H9 (cell line): ENCODE measurements around the gene ATF5. TPM values are rescaled to one million over a fixed set of nuclear protein-coding genes. Genes with fewer than 3 reads are reported as not detected.
"Not testable (repeated sequence)": the region's sequence is repeated elsewhere in the genome, so short reads cannot be mapped to it uniquely, and the experiment has no call there.

Experiments used
- DNase-seq: peaks from one replicate; pipeline ENCODE4 v3.0.0-alpha.2; 2017
- H2AFZ ChIP-seq: one replicate; pipeline ENCODE4 v1.6.1; 2013; ENCODE audit warnings: mild to moderate bottlenecking, low read length, control low read depth, moderate library complexity
- H2AK5ac ChIP-seq: 2 replicates; pipeline ENCODE4 v1.6.1; 2013; ENCODE audit warnings: low read length, control low read depth, mixed read lengths; ENCODE audit not compliant: insufficient read length
- H2BK120ac ChIP-seq: one replicate; pipeline ENCODE4 v1.6.1; 2013; ENCODE audit warnings: low read depth, mild to moderate bottlenecking, low read length, control low read depth, inconsistent platforms; ENCODE audit not compliant: poor library complexity, severe bottlenecking
- H2BK12ac ChIP-seq: 2 replicates; pipeline ENCODE4 v1.6.1; 2013; ENCODE audit warnings: low read length, control low read depth, mixed read lengths, low read depth; ENCODE audit not compliant: insufficient read length
- H2BK15ac ChIP-seq: 2 replicates; pipeline ENCODE4 v1.6.1; 2013; ENCODE audit warnings: low read depth, low read length, control low read depth
- H2BK20ac ChIP-seq: one replicate; pipeline ENCODE4 v1.6.1; 2013; ENCODE audit warnings: low read depth, mild to moderate bottlenecking, low read length, control low read depth, inconsistent platforms; ENCODE audit not compliant: poor library complexity, severe bottlenecking
- H2BK5ac ChIP-seq: 2 replicates; pipeline ENCODE4 v1.6.1; 2013; ENCODE audit warnings: low read length, control low read depth, mixed read lengths; ENCODE audit not compliant: insufficient read length
- H3K14ac ChIP-seq: 2 replicates; pipeline ENCODE4 v1.6.1; 2013; ENCODE audit warnings: low read length, control low read depth; ENCODE audit not compliant: insufficient read depth
- H3K18ac ChIP-seq: 2 replicates; pipeline ENCODE4 v1.6.1; 2013; ENCODE audit warnings: low read depth, mild to moderate bottlenecking, mixed read lengths, low read length, control low read depth; ENCODE audit not compliant: insufficient read length
- H3K23ac ChIP-seq: 2 replicates; pipeline ENCODE4 v1.6.1; 2013; ENCODE audit warnings: low read length, control low read depth, mixed read lengths, low read depth; ENCODE audit not compliant: insufficient read length
- H3K23me2 ChIP-seq: 2 replicates; pipeline ENCODE4 v1.6.1; 2013; ENCODE audit warnings: low read depth, mild to moderate bottlenecking, mixed read lengths, low read length, control low read depth; ENCODE audit not compliant: insufficient read length, poor library complexity, severe bottlenecking
- H3K27ac ChIP-seq: 2 replicates; pipeline ENCODE4 v1.5.1; 2013; ENCODE audit warnings: low read length, control low read depth, mixed read lengths, low read depth; ENCODE audit not compliant: insufficient read length
- H3K27me3 ChIP-seq: 2 replicates; pipeline ENCODE4 v1.6.1; 2013; ENCODE audit warnings: low read length, control low read depth, inconsistent platforms; ENCODE audit not compliant: insufficient read depth
- H3K4ac ChIP-seq: 2 replicates; pipeline ENCODE4 v1.6.1; 2013; ENCODE audit warnings: low read depth, mild to moderate bottlenecking, control low read depth, inconsistent platforms, low read length, moderate library complexity
- H3K4me1 ChIP-seq: 2 replicates; pipeline ENCODE4 v1.6.1; 2013; ENCODE audit warnings: low read length, control low read depth, inconsistent platforms; ENCODE audit not compliant: insufficient read depth
- H3K4me2 ChIP-seq: 2 replicates; pipeline ENCODE4 v1.6.1; 2013; ENCODE audit warnings: low read length, control low read depth, mixed read lengths; ENCODE audit not compliant: insufficient read length, insufficient read depth
- H3K56ac ChIP-seq: 2 replicates; pipeline ENCODE4 v1.6.1; 2013; ENCODE audit warnings: low read depth, mild to moderate bottlenecking, mixed read lengths, low read length, control low read depth; ENCODE audit not compliant: insufficient read length
- H3K79me1 ChIP-seq: 2 replicates; pipeline ENCODE4 v1.6.1; 2013; ENCODE audit warnings: low read depth, mild to moderate bottlenecking, moderate library complexity, low read length, control low read depth, inconsistent platforms; ENCODE audit not compliant: insufficient read depth, poor library complexity, severe bottlenecking
- H3K79me2 ChIP-seq: 2 replicates; pipeline ENCODE4 v1.6.1; 2013; ENCODE audit warnings: low read length, control low read depth, inconsistent platforms; ENCODE audit not compliant: insufficient read depth
- H3K9ac ChIP-seq: 2 replicates; pipeline ENCODE4 v1.6.1; 2013; ENCODE audit warnings: low read length, control low read depth, mixed read lengths; ENCODE audit not compliant: insufficient read length; ENCODE audit errors: extremely low read depth
- H3K9me3 ChIP-seq: one replicate; pipeline ENCODE4 v1.6.1; 2013; ENCODE audit warnings: low read depth, low read length, inconsistent platforms; ENCODE audit not compliant: control insufficient read depth
- H3T11ph ChIP-seq: one replicate; pipeline ENCODE4 v1.6.1; 2013; ENCODE audit warnings: mild to moderate bottlenecking, low read length, control low read depth, inconsistent platforms
- H4K20me1 ChIP-seq: one replicate; pipeline ENCODE4 v1.6.1; 2013; ENCODE audit not compliant: control insufficient read depth, insufficient read length, insufficient read depth
- H4K5ac ChIP-seq: 2 replicates; pipeline ENCODE4 v1.6.1; 2013; ENCODE audit warnings: low read depth, mild to moderate bottlenecking, mixed read lengths, low read length, control low read depth; ENCODE audit not compliant: insufficient read length
- H4K8ac ChIP-seq: replicated peaks from 2 replicates; pipeline ENCODE4 v1.6.1; 2013; ENCODE audit warnings: low read length, control low read depth, mixed read lengths, low read depth; ENCODE audit not compliant: insufficient read length
- H4K91ac ChIP-seq: 2 replicates; pipeline ENCODE4 v1.6.1; 2013; ENCODE audit warnings: low read depth, mild to moderate bottlenecking, moderate library complexity, mixed read lengths, low read length, control low read depth; ENCODE audit not compliant: insufficient read length
- H3K27ac Mint-ChIP-seq, 3 experiments: 2 replicates in 2 of 3; 3 replicates in 1 of 3; pipeline ENCODE4 v1.8.0; 2020 to 2021; ENCODE audit warnings: mixed read lengths in 3 of 3, mild to moderate bottlenecking in 1 of 3, moderate library complexity in 1 of 3
- H3K27me3 Mint-ChIP-seq: 2 replicates; pipeline ENCODE4 v1.8.0; 2021; ENCODE audit warnings: low read depth, mild to moderate bottlenecking, moderate library complexity, mixed read lengths
- H3K36me3 Mint-ChIP-seq, 3 experiments: 2 replicates in 2 of 3; 3 replicates in 1 of 3; pipeline ENCODE4 v1.8.0; 2020 to 2021; ENCODE audit warnings: low read depth in 3 of 3, mixed read lengths in 3 of 3; ENCODE audit not compliant: insufficient read depth in 1 of 3
- H3K4me1 Mint-ChIP-seq, 2 experiments: 2 replicates each; pipeline ENCODE4 v1.8.0; 2020; ENCODE audit warnings: mixed read lengths in 2 of 2
- H3K4me3 Mint-ChIP-seq, 2 experiments: 2 replicates in 1 of 2; 3 replicates in 1 of 2; pipeline ENCODE4 v1.8.0; 2020 to 2021; ENCODE audit warnings: mild to moderate bottlenecking in 2 of 2, mixed read lengths in 2 of 2, moderate library complexity in 1 of 2
- H3K9me3 Mint-ChIP-seq, 2 experiments: 2 replicates in 1 of 2; 3 replicates in 1 of 2; pipeline ENCODE4 v1.8.0; 2020; ENCODE audit warnings: mild to moderate bottlenecking in 2 of 2, mixed read lengths in 2 of 2, moderate library complexity in 1 of 2
- CTCF ChIP-seq: fragments of 200-600 bp; sonication (generic); conservative IDR thresholded peaks from 3 replicates; pipeline ENCODE4 v1.8.0; 2021; ENCODE audit warnings: antibody characterized with exemption, mild to moderate bottlenecking
- WGBS: extraction: QIAGEN DNeasy Blood & Tissue Kit; methylation state at CpG from one replicate; pipeline ENCODE4 v1.1.7; 2013; ENCODE audit warnings: missing lambda C conversion rate, low lambda C conversion rate, mixed read lengths; ENCODE audit not compliant: insufficient read length; ENCODE audit errors: extremely low coverage; 5-methylcytosine and 5-hydroxymethylcytosine counted together
- total RNA-seq: library from RNA; stranded (reverse); gene quantifications from 2 replicates; pipeline ENCODE4 v1.2.1, GENCODE V29; 2021

The ATF5 gene
- total RNA-seq, 1 experiment from 2014 or later: 18.5 TPM

- no peaks in the 10 kb centered on the region for H3K79me2 ChIP-seq
- no peaks in the 10 kb centered on the region for H3K27me3 ChIP-seq
- peaks cover 8% of the 10 kb centered on the region for H3K27me3 Mint-ChIP-seq
- no peak overlapping the region for H3K23ac ChIP-seq
- H3K56ac ChIP-seq: no peak overlapping the region
- no peak overlapping the region for H3K9ac ChIP-seq
- H3K9me3 Mint-ChIP-seq: peaks cover 7 to 9% of the 10 kb centered on the region in 2 experiments; a peak in 4 of 5 replicates
- H3K79me1 ChIP-seq: no peaks in the 10 kb centered on the region
- H2BK120ac ChIP-seq: no peak overlapping the region
- no peak overlapping the region for H2BK5ac ChIP-seq
- H3K36me3 Mint-ChIP-seq: peaks cover 0 to 4% (median 0%) of the 10 kb centered on the region in 3 experiments; a peak in 2 of 7 replicates
- H3K4ac ChIP-seq: no peak overlapping the region
- no peak for TF ChIP-seq CTCF
- peak overlapping the region; percentile 83 for H2BK20ac ChIP-seq
- no peak overlapping the region for H2AFZ ChIP-seq
- no peak overlapping the region for H3K4me3 Mint-ChIP-seq
- H3K27ac ChIP-seq: no peak overlapping the region
- no peak overlapping the region for H3K14ac ChIP-seq
- WGBS: no CpG with 5 or more reads among the region's 10 CpGs
- no peak overlapping the region for H4K91ac ChIP-seq
- H2BK15ac ChIP-seq: no peak overlapping the region
- peaks cover 3% of the 10 kb centered on the region; the same call in 1 of the 2 replicates for H3K4me1 ChIP-seq
- no peak overlapping the region for H3K27ac Mint-ChIP-seq
- H3K23me2 ChIP-seq: no peaks in the 10 kb centered on the region
- H3T11ph ChIP-seq: no peak overlapping the region
- H2AK5ac ChIP-seq: no peak overlapping the region
- DNase-seq: no peak
- no peak overlapping the region for H4K8ac ChIP-seq
- H4K20me1 ChIP-seq: no peaks in the 10 kb centered on the region
- H3K4me2 ChIP-seq: no peak overlapping the region
- no peak overlapping the region for H4K5ac ChIP-seq
- H3K18ac ChIP-seq: no peak overlapping the region
- H3K4me1 Mint-ChIP-seq: peaks cover 22 to 44% of the 10 kb centered on the region in 2 experiments
- no peak overlapping the region for H2BK12ac ChIP-seq
- no peaks in the 10 kb centered on the region for H3K9me3 ChIP-seq
Measured at GRCh38 chr19:49957262-49957915, 28.4 kb downstream of the ATF5 start.

- Mint-ChIP-seq H3K27ac (peak overlapping the region in 1 of 3 experiments; percentile 85; a peak in 2 of 7 replicates), H3K4me3 (peak overlapping the region in 1 of 2 experiments; percentile 54; a peak in 2 of 5 replicates), H3K4me1 (peaks cover 22 to 41% of the 10 kb centered on the region in 2 experiments)
- Histone ChIP-seq H2BK20ac (peak overlapping the region; percentile 83), H3K14ac (peak overlapping the region; percentile 68; the same call in 1 of the 2 replicates), H3K18ac (peak overlapping the region; percentile 87)
- H3K27ac ChIP-seq, H3K79me2 ChIP-seq, H3K9ac ChIP-seq, H3K79me1 ChIP-seq, H3K4ac ChIP-seq, H4K5ac ChIP-seq, H3T11ph ChIP-seq, H4K91ac ChIP-seq, H3K23me2 ChIP-seq, H2BK5ac ChIP-seq, H2AK5ac ChIP-seq, H3K27me3 ChIP-seq, H3K36me3 Mint-ChIP-seq, H2BK15ac ChIP-seq, DNase-seq, H2BK120ac ChIP-seq, H4K20me1 ChIP-seq, H3K9me3 Mint-ChIP-seq, H2BK12ac ChIP-seq, H2AFZ ChIP-seq, H3K9me3 ChIP-seq, H3K23ac ChIP-seq, H3K4me1 ChIP-seq, H3K27me3 Mint-ChIP-seq, H3K4me2 ChIP-seq, H4K8ac ChIP-seq, H3K56ac ChIP-seq: not testable (repeated sequence)
- no CpG with 5 or more reads among the region's 9 CpGs for WGBS
Measured at GRCh38 chr19:49958144-49958543, 29.1 kb downstream of the ATF5 start.
